Right lobe of liver (tissue), 6 donors: ENCODE data around the gene EXOC3L1. TPM values are rescaled to one million over a fixed set of nuclear protein-coding genes. Genes with fewer than 3 reads are reported as not detected.

ENCODE experiments used
- ATAC-seq, 4 donors: fragments of 200-7000 bp; cut with Tn5 transposase; one replicate each; pipeline ENCODE4 v1.9.1; 2020; ENCODE audit warnings: mild to moderate bottlenecking in 4 of 4, moderate library complexity in 4 of 4
- DNase-seq, 3 donors: peaks; one replicate each; pipeline ENCODE4 v3.0.0-alpha.2; 2020
- H3K27ac ChIP-seq, 3 donors: fragments of 200-600 bp; one replicate each; pipeline ENCODE4 v1.8.0; 2022
- H3K27me3 ChIP-seq, 2 donors: fragments of 200-600 bp; one replicate each; pipeline ENCODE4 v1.8.0; 2022
- H3K36me3 ChIP-seq, 4 donors: fragments of 200-600 bp; sonication (generic) in 1 of 4; one replicate each; pipeline versions ENCODE4 v1.5.1 to v1.8.0; 2017 to 2022; ENCODE audit warnings: control low read depth in 1 of 4
- H3K4me1 ChIP-seq, 4 donors: fragments of 200-600 bp; sonication (generic) in 1 of 4; one replicate each; pipeline versions ENCODE4 v1.5.1 to v1.8.0; 2017 to 2022; ENCODE audit warnings: control low read depth in 1 of 4
- H3K4me3 ChIP-seq, 3 donors: fragments of 200-600 bp; one replicate each; pipeline ENCODE4 v1.8.0; 2022
- H3K9me3 ChIP-seq, 4 donors: fragments of 200-600 bp; sonication (generic) in 1 of 4; one replicate each; pipeline versions ENCODE4 v1.5.1 to v1.8.0; 2017 to 2022; ENCODE audit warnings: control low read depth in 1 of 4
- POLR2A ChIP-seq: fragments of 450-650 bp; IDR thresholded peaks from one replicate; pipeline ENCODE4 v1.6.1; 2017; ENCODE audit warnings: antibody characterized with exemption, mild to moderate bottlenecking
- WGBS: methylation state at CpG from one replicate; pipeline ENCODE4 v1.1.6; 2018; ENCODE audit warnings: low coverage, low lambda C conversion rate; ENCODE audit not compliant: insufficient coverage; ENCODE audit errors: missing lambda C conversion rate; 5-methylcytosine and 5-hydroxymethylcytosine counted together
- intact Hi-C, 2 donors: fragments of 100-400 bp; cut with DNase I; formaldehyde crosslinking; loops; one replicate each; pipeline versions ENCODE4 v1.11.2 to v1.14.1; 2022
- total RNA-seq, 6 experiments: library from RNA; depleted of rRNA in 2 of 6; stranded (reverse); fragments of >200 nt in 2 of 6; fragmentation: NEBNext Ultra II Directional in 3 of 6; extraction: Animal tissue kit (Norgen Biotek cat#: 25700) in 3 of 6; gene quantifications; one replicate each; pipeline versions ENCODE4 v1.1.0 to v1.2.4, GENCODE V29; 2016 to 2023
- TF ChIP-seq, protein P1 (sequence below), 4 donors: fragments of 200-600 bp in 3 of 4; fragments of 450-650 bp in 1 of 4; IDR thresholded peaks; one replicate each; pipeline versions ENCODE4 v1.5.1 to v1.8.0; 2016 to 2022; ENCODE audit warnings: antibody characterized with exemption in 4 of 4, mild to moderate bottlenecking in 2 of 4
- donor health status: DM: no; HTN: yes; CAD: no.
- donor health status: DM: no; HTN: no; CAD: no.
- donor health status: DM: no; HTN: no; CAD: no.
- donor health status: DM: no; HTN: yes; CAD: no.
- donor health status: DM: no; HTN: yes; CAD: no.

Gene EXOC3L1
- total RNA-seq, 6 experiments from 2014 or later, result 1.8 to 4.3 (median 2.5) TPM

DNA sequence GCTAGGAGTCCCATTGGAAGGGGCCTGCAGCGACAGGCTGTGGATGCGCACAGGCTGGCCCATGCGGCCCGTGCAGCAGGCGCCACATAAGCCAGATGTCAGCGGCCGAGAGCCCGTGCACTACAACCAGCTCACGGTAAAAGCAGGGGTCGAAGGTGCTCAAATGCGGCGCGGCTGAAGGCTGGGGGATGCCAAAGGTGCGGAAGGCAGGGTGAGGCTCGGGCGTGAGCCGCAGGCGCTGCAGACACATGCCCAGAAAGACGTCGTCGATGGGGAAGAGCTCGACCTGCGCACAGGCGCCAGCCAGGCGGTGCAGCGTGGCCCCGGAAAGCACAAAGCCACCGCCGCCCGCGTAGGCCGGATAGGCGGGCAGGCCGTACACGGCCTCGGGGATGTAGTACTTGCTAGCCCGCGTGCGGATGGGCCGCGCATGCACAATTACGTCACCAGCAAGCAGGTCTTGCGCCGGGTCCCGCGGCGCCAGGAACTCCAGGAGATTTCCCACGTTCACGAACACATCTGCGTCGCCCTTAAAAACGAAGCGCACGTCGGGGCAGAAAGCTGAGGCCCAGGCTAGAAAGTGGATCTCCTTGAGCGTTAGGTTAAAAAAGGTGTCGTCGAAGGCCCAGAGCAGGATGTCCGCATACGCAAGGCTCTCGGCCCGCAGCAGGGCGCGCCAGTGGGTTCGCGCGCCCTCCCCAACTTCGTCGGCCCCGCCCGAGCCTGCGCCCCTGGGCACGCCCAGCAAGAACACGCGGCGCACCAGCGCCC, 40.5 kb downstream of the EXOC3L1 start:
- WGBS, result 43% methylated on average over 18 of the region's 77 CpGs
- no peaks in the 10 kb centered on the region for H3K27me3 ChIP-seq
- DNase-seq (peak in 1 of 3 donors; percentile 60), ATAC-seq (peak; percentile 5 to 49 (median 26))
- TF ChIP-seq, protein P1, sequence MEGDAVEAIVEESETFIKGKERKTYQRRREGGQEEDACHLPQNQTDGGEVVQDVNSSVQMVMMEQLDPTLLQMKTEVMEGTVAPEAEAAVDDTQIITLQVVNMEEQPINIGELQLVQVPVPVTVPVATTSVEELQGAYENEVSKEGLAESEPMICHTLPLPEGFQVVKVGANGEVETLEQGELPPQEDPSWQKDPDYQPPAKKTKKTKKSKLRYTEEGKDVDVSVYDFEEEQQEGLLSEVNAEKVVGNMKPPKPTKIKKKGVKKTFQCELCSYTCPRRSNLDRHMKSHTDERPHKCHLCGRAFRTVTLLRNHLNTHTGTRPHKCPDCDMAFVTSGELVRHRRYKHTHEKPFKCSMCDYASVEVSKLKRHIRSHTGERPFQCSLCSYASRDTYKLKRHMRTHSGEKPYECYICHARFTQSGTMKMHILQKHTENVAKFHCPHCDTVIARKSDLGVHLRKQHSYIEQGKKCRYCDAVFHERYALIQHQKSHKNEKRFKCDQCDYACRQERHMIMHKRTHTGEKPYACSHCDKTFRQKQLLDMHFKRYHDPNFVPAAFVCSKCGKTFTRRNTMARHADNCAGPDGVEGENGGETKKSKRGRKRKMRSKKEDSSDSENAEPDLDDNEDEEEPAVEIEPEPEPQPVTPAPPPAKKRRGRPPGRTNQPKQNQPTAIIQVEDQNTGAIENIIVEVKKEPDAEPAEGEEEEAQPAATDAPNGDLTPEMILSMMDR (IDR thresholded peaks at IDR 0.05), result no peak
- no peak for TF ChIP-seq POLR2A
- H3K36me3 ChIP-seq, result peaks cover 2 to 42% (median 20%) of the 10 kb centered on the region in 4 donors
- H3K27ac ChIP-seq, result no peak overlapping the region
- H3K9me3 ChIP-seq, result no peaks in the 10 kb centered on the region
- H3K4me1 ChIP-seq, result peaks cover 0 to 15% (median 0%) of the 10 kb centered on the region in 4 donors
- intact Hi-C loops, result loop anchor here (10.0 kb wide), 3 partner anchors 45 to 175 kb away; partner anchors contain the start of gene PHAF1 (in 1 of the 2)
- H3K4me3 ChIP-seq, result no peak overlapping the region

DNA sequence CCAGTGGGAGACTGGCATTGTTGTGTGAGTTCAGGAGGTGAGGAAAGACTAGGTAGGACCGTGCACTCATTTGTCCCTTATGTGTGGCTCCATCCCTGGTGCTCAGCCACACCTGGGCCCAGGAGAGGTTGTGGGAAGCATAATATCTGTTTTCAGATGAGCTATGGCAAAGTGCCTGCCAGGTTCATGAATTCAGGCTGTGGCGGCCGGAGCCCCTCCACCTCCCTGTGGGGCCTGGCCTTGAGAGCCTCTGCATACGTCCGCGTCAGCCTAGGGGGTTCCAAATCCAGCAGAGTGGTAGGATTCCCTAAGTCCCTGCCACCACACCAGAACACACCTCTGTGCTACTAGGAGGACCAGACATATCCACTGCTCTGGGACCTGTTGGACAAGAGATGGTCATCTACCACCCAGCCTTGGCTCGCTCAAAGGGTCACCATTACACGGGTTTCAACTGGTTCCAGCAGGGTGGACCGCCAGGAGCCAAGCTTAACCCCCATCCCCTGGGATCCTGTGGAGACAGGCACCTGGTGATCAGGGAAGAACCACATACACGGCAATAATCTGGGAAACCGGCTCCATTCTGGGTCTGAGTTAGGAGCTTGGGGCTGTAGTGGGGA, 41.2 kb downstream of the EXOC3L1 start:
- intact Hi-C loops, result no loop called here
- H3K27me3 ChIP-seq, result no peaks in the 10 kb centered on the region
- peak in 1 of 4 donors; percentile 3 for ATAC-seq
- H3K4me1 ChIP-seq, result peaks cover 0 to 15% (median 0%) of the 10 kb centered on the region in 4 donors
- no peaks in the 10 kb centered on the region for H3K9me3 ChIP-seq
- 92% methylated on average over 5 of the region's 11 CpGs for WGBS
- no peak overlapping the region for H3K4me3 ChIP-seq
- TF ChIP-seq, protein P1 (IDR thresholded peaks at IDR 0.05), result no peak
- TF ChIP-seq POLR2A, result no peak
- DNase-seq, result peak in 1 of 3 donors; percentile 45
- peaks cover 6 to 49% (median 25%) of the 10 kb centered on the region in 4 donors for H3K36me3 ChIP-seq
- no peak overlapping the region for H3K27ac ChIP-seq

DNA sequence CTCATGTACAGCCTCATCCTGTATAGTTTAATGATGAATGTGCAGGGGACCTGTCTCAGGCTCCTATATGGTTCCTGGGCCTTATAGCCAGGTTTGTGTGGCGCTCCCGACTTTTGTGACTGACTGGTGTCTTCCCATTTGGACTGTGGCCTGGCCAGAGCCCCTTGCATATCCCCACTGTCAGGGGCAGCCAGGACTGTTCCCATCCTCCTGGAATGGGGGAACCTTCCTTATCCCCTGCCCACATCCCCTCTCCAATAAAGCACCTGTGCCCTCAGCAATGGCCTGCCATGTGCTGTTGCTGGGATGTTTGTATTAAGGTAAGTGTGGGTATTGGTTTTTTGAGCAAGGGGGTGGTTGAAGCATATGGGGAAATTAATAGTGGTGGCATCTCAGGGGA, 41.7 kb downstream of the EXOC3L1 start:
- WGBS, result 80% methylated on average over 2 of the region's 2 CpGs
- H3K27me3 ChIP-seq, result no peaks in the 10 kb centered on the region
- H3K36me3 ChIP-seq, result peaks cover 6 to 54% (median 29%) of the 10 kb centered on the region in 4 donors
- no peak overlapping the region for H3K4me3 ChIP-seq
- no peaks in the 10 kb centered on the region for H3K9me3 ChIP-seq
- no peak for DNase-seq
- H3K4me1 ChIP-seq, result peaks cover 0 to 15% (median 0%) of the 10 kb centered on the region in 4 donors
- ATAC-seq, result no peak
- H3K27ac ChIP-seq, result no peak overlapping the region
- no peak for TF ChIP-seq POLR2A
- TF ChIP-seq, protein P1 (IDR thresholded peaks at IDR 0.05), result no peak
- intact Hi-C loops, result no loop called here

DNA sequence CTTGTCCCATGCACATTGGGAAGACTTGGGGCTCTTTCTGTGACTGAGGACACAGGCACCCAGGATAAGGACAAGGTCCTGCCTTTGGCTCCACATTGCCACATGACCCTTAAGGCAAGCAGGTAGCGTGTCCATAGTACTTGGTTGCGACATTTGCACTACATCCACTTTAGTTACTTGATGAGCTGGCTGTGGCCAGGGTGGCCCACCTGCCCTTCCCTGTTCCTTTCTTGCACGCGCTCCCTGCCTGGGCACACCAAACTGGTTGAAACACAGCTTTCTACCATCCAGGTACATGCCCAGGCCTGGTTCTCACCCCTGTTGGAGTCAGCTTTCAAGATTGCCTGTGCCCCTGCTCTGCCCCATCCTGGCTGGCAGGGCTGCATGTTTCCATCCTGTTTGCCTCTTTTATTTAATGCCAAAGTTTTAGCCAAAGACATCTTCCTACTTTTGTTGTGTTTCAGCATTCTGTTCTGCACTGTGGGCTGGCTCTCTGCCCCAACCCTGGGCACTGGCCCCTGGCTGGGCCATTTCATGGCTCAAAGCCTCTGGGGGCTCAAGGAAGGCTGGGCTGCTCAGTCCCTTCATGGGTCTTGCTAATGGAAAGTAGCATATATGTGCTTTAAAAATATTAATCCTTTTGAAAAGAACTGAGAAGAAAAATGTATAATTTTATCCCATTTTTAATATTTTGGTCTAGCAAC, 42.3 kb downstream of the EXOC3L1 start:
- Histone ChIP-seq H3K27ac (no peak overlapping the region), H3K27me3 (no peaks in the 10 kb centered on the region), H3K9me3 (no peaks in the 10 kb centered on the region), H3K36me3 (peaks cover 6 to 60% (median 33%) of the 10 kb centered on the region in 4 donors), H3K4me1 (peaks cover 0 to 15% (median 0%) of the 10 kb centered on the region in 4 donors), H3K4me3 (no peak overlapping the region)
- DNase-seq, result no peak
- ATAC-seq, result no peak
- TF ChIP-seq, protein P1 (IDR thresholded peaks at IDR 0.05), result no peak
- TF ChIP-seq POLR2A, result no peak
- intact Hi-C loops, result no loop called here
- WGBS, result no CpG with 5 or more reads among the region's 4 CpGs
